Subcutaneous abdominal adipose tissue (tissue), 5 donors: Measurements from ENCODE around the gene GALNT3.

Experiments
- H3K27ac ChIP-seq: one replicate; pipeline ENCODE4 v1.7.0; 2013; ENCODE audit warnings: low read depth, mild to moderate bottlenecking, inconsistent platforms, low read length, moderate library complexity
- H3K27me3 ChIP-seq, 5 donors: one replicate each; pipeline ENCODE4 v1.7.0; 2013; ENCODE audit warnings: low read length in 5 of 5, inconsistent platforms in 1 of 5; ENCODE audit not compliant: control insufficient read depth in 5 of 5, insufficient read depth in 4 of 5
- H3K36me3 ChIP-seq, 5 donors: one replicate each; pipeline ENCODE4 v1.7.0; 2013; ENCODE audit warnings: low read length in 5 of 5; ENCODE audit not compliant: control insufficient read depth in 5 of 5, insufficient read depth in 5 of 5
- H3K4me1 ChIP-seq, 5 donors: one replicate each; pipeline ENCODE4 v1.7.0; 2013; ENCODE audit warnings: low read length in 5 of 5, mild to moderate bottlenecking in 3 of 5, moderate library complexity in 1 of 5; ENCODE audit not compliant: control insufficient read depth in 5 of 5, insufficient read depth in 5 of 5
- H3K4me3 ChIP-seq, 5 donors: one replicate each; pipeline ENCODE4 v1.7.0; 2013; ENCODE audit warnings: low read length in 5 of 5, low read depth in 1 of 5
- H3K9ac ChIP-seq, 5 donors: one replicate each; pipeline ENCODE4 v1.7.0; 2013; ENCODE audit warnings: low read length in 5 of 5, mild to moderate bottlenecking in 4 of 5, moderate library complexity in 3 of 5
- H3K9me3 ChIP-seq, 5 donors: one replicate each; pipeline ENCODE4 v1.7.0; 2013; ENCODE audit warnings: low read length in 5 of 5; ENCODE audit not compliant: control insufficient read depth in 5 of 5
- donor health status: healthy.
- donor health status: healthy.
- donor health status: healthy.
- donor health status: healthy.
- donor health status: healthy.

Gene GALNT3

DNA sequence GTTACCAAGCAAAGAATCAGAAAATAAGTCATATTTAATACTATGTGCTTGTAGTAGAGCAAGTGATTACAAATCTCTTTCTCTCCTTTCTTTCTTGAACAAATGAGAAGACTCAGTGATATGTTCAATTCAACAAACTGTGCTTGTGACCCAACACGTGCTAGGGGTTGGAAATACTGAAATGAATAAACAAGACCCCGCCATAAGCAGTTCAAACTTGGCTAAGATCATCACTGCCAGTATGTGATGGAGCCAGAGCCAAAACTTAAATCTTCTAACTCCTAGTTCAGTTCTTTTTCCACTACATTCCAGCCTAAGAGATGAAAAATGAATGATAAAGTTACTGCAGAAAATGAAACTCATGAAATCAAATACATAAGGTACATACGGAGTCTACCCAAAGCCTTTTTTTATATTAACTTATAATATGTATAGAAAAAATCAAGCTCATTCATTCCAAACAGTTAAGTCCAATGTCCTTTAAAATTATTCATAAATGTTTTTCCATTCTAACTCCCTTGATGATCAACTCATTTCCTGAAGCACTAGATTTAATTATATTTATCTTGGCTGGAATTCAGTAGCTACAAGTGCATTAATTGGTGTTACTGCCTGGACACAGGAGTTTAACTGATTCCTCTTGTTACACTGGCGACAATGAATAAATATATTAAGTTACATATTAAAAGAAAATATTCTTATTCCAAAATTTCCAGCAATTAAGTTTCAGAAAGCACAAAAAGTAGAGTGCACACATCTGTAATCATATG lies 36.0 kb downstream of the GALNT3 start:
- H3K36me3 ChIP-seq: peaks cover 0 to 5% (median 0%) of the 10 kb centered on the region in 5 donors
- no peak overlapping the region for H3K9ac ChIP-seq
- no peak overlapping the region for H3K4me3 ChIP-seq
- no peak overlapping the region for H3K27ac ChIP-seq
- H3K9me3 ChIP-seq: no peaks in the 10 kb centered on the region
- peaks cover 0 to 4% (median 0%) of the 10 kb centered on the region in 5 donors for H3K4me1 ChIP-seq
- no peaks in the 10 kb centered on the region for H3K27me3 ChIP-seq

DNA sequence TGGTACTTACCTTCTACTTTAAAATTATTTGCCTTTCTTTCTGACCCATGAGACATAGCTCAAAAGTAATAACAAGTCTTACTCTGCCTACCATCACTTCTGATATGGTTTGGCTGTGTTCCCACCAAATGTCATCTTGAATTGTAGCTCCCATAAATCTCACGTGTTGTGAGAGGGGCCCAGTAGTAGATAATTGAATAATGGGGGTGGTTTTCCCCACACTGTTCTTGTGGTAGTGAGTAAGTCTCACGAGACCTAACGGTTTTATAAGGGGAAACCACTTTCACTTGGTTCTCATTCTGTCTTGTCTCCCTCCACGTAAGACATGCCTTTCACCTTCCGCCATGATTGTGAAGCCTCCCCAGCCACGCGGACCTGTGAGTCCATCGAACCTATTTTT lies 47.5 kb downstream of the GALNT3 start:
- Histone ChIP-seq H3K27me3 (no peaks in the 10 kb centered on the region), H3K36me3 (no peaks in the 10 kb centered on the region), H3K4me1 (peaks cover 0 to 6% (median 0%) of the 10 kb centered on the region in 5 donors), H3K9ac (no peak overlapping the region), H3K4me3 (no peak overlapping the region), H3K27ac (no peak overlapping the region), H3K9me3 (no peaks in the 10 kb centered on the region)

DNA sequence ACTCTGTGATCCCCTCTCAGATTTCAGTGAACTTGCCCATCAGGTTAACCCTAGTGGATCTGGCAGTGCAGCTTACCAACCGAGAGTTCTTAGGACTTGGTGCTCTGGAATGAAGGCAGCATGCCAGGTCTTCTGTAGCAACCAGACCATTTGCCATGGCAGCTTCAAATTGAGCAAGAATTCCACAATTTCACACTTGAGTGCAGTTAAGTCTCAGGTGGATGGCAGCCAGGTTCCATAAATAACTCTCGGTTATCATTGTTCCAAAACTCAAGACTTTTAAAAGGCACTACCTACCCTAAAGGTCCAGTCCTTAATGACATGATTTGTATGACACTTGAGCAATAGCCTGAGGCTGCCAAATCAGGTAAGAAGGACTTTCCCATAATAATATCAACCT lies 48.1 kb downstream of the GALNT3 start:
- no peaks in the 10 kb centered on the region for H3K27me3 ChIP-seq
- no peaks in the 10 kb centered on the region for H3K9me3 ChIP-seq

DNA sequence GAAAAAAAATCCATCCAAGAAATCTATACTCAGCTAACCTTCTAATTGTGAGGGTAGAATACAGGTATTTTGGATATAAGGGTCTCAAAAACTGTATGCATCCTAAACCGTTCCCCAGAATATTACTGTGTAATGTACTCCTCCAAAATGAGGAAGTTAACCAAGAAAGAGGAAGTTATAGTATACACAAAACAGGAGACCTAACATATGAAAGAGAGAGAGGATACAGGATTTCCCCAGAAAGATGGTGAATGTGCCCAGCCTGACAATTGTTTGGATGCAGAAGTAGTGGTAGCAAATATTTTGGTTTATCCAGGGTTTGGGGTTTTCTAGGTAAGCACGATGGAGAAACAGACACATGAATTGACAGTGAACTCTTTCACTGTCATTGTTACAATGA lies 50.6 kb downstream of the GALNT3 start:
- Histone ChIP-seq H3K4me3 (no peak overlapping the region), H3K9me3 (no peaks in the 10 kb centered on the region), H3K36me3 (no peaks in the 10 kb centered on the region), H3K4me1 (peaks cover 0 to 6% (median 0%) of the 10 kb centered on the region in 5 donors), H3K27me3 (no peaks in the 10 kb centered on the region), H3K9ac (no peak overlapping the region), H3K27ac (no peak overlapping the region)

More for the DNA sequence above, 48.1 kb downstream of the GALNT3 start:
- H3K4me3 ChIP-seq: no peak overlapping the region
- no peak overlapping the region for H3K9ac ChIP-seq
- peaks cover 0 to 6% (median 0%) of the 10 kb centered on the region in 5 donors for H3K4me1 ChIP-seq
- H3K27ac ChIP-seq: no peak overlapping the region
- no peaks in the 10 kb centered on the region for H3K36me3 ChIP-seq

DNA sequence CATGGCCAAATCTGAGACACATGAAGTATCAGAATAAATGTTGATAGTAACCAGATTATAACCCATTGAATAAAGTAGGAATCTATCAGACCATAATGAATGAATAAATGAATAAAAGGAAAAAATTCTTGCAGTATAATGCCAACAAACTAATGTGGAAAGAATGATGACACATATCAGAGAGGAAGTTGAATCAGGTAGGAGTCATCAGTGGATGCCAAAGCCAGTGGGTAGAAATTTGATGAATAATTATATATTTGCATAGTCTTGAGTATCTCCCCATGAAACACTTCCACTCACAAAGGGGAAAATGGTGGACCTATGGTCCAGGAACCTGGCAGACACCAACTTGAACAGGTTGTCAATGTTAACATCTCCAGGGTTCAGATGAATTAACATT lies 68.6 kb downstream of the GALNT3 start:
- H3K9me3 ChIP-seq: no peaks in the 10 kb centered on the region
- no peak overlapping the region for H3K4me3 ChIP-seq
- H3K4me1 ChIP-seq: no peaks in the 10 kb centered on the region
- no peak overlapping the region for H3K27ac ChIP-seq
- no peak overlapping the region for H3K9ac ChIP-seq
- H3K36me3 ChIP-seq: no peaks in the 10 kb centered on the region
- H3K27me3 ChIP-seq: no peaks in the 10 kb centered on the region

DNA sequence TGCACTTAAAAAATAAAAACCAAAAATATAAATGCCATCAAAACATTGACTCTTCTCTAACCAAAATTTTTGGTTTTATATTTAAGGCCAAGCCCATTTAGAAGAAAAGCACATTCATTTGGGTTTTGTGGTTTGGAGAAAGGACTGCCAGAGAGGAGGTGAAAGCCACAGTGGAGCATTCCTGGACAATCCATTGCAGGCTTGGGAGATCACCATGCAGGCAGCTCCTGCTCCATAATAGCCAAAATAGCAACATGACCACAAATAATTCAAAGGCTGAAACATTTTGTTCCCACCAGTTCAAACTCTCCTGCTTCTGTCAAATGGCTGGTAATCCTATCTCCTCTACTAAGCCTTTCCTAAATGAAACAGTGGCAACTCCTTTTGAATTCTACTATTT lies 73.5 kb downstream of the GALNT3 start:
- Histone ChIP-seq H3K27ac (no peak overlapping the region), H3K9ac (no peak overlapping the region), H3K4me3 (no peak overlapping the region), H3K27me3 (no peaks in the 10 kb centered on the region), H3K36me3 (no peaks in the 10 kb centered on the region), H3K4me1 (no peaks in the 10 kb centered on the region), H3K9me3 (no peaks in the 10 kb centered on the region)

DNA sequence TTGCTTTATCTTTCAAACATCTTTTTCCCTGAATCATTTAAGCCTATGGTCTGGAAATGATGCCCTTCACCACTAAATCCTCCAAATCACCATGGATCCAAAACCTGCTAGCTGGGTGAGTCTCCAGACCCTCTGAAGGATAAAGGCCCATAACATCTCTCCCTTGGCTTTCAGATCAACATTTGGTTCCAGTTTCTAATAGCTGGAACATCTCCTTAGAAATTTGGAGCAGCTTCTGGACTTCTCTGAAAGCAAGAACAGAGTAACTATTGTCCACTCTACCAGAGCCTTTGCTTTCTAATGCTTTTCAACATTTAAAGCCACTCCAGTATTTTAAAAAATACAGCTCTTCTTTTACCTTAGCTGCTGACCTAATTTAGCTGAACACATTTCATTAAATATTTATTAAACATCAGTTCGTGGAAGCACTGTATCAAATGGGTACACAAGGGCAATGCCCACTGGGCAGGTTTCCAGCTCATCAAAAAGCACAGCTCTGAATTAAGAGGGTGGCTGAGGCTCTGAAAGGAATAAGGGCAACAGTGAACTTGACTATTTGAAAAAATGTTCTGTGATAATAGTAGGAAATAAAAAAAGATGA lies 75.3 kb downstream of the GALNT3 start:
- H3K36me3 ChIP-seq: no peaks in the 10 kb centered on the region
- no peak overlapping the region for H3K9ac ChIP-seq
- no peaks in the 10 kb centered on the region for H3K9me3 ChIP-seq
- no peaks in the 10 kb centered on the region for H3K27me3 ChIP-seq
- no peaks in the 10 kb centered on the region for H3K4me1 ChIP-seq
- H3K27ac ChIP-seq: no peak overlapping the region
- H3K4me3 ChIP-seq: no peak overlapping the region

DNA sequence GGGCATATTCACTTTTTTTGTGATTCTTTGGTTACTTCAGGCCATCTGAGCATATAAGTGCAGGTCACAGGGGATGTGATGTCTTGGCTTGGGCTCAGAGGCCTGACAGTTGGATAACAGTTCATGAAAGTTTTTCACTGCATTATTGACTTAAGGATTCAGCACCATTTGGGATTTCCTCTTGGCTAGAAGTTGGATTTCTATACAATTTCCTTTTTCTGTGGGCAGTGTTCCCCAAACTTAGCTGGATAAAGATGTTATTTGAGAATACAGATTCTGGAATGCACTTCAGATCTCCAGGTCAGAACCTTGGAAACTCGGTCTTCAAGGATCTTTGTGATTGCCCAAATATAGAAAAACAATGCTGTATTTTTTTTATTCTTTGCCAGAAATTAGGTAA lies 78.0 kb downstream of the GALNT3 start:
- no peaks in the 10 kb centered on the region for H3K4me1 ChIP-seq
- no peaks in the 10 kb centered on the region for H3K9me3 ChIP-seq
- no peaks in the 10 kb centered on the region for H3K36me3 ChIP-seq
- no peaks in the 10 kb centered on the region for H3K27me3 ChIP-seq
- no peak overlapping the region for H3K27ac ChIP-seq
- no peak overlapping the region for H3K9ac ChIP-seq
- H3K4me3 ChIP-seq: no peak overlapping the region

DNA sequence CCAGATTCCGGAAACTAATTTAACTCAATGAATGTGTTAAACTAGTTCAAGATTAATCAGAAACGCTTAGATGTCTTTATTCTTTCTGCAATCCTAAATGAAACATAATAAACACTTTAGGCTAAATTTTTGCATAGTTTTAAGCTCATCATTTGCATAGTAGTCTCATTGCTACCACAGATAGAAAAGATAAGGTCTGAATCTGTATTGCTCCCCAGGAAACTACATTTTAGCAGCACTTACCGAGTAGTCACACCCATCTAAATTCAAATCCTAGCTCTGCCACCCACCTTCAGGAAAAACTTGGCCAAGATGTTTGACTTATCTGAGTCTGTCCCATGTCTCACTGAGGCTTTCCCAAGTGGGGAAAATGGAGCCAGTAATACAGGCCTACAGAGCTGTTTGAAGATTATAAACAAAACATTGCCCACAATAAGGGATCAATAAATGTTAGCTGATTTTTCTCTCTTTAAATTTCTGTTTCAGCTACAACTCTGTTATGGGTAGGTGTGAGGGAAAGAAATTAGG lies 87.0 kb downstream of the GALNT3 start:
- Histone ChIP-seq H3K4me1 (no peaks in the 10 kb centered on the region), H3K27me3 (no peaks in the 10 kb centered on the region), H3K27ac (no peak overlapping the region), H3K9ac (no peak overlapping the region), H3K9me3 (no peaks in the 10 kb centered on the region), H3K4me3 (no peak overlapping the region), H3K36me3 (no peaks in the 10 kb centered on the region)

DNA sequence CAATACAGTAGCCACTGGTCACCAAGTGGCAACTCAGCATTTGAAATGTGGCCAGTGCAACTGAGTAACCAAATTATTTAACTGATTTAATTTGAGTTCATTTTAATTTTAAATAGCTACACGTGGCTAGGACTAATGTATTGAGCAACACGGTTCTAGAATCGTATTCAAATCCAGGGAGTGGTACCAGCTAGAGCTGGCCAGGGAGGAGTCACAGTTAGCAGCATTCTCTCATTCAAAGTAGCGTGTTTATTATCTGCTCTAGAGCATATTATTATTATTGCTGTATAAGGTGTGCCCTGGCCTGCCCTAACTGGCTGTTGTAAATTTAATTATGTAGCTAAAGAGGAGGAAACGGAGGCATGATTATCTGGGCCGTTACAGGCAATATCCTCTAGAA lies 92.9 kb downstream of the GALNT3 start:
- Histone ChIP-seq H3K4me1 (peaks cover 0 to 3% (median 0%) of the 10 kb centered on the region in 5 donors), H3K9ac (no peak overlapping the region), H3K4me3 (no peak overlapping the region), H3K9me3 (no peaks in the 10 kb centered on the region), H3K27me3 (peaks cover 0 to 4% (median 0%) of the 10 kb centered on the region in 5 donors), H3K36me3 (no peaks in the 10 kb centered on the region), H3K27ac (no peak overlapping the region)
